ENCODE data around the gene PRPF6. TPM values are rescaled to one million over a fixed set of nuclear protein-coding genes. Genes with fewer than 3 reads are reported as not detected.
A peak's percentile ranks its signal among the peaks of the same experiment; 100 is the strongest.

Gene PRPF6
- total RNA-seq, 1 experiment from 2014 or later, result 74.2 TPM

- DNase-seq (ENCODE audit: low spot score), result no peak
Observed at GRCh38 chr20:64032706-64033624, 52.0 kb downstream of the PRPF6 start.

- DNase-seq (ENCODE audit: low spot score), result no peak
Observed at GRCh38 chr20:64033981-64034493, 53.1 kb downstream of the PRPF6 start.

DNA sequence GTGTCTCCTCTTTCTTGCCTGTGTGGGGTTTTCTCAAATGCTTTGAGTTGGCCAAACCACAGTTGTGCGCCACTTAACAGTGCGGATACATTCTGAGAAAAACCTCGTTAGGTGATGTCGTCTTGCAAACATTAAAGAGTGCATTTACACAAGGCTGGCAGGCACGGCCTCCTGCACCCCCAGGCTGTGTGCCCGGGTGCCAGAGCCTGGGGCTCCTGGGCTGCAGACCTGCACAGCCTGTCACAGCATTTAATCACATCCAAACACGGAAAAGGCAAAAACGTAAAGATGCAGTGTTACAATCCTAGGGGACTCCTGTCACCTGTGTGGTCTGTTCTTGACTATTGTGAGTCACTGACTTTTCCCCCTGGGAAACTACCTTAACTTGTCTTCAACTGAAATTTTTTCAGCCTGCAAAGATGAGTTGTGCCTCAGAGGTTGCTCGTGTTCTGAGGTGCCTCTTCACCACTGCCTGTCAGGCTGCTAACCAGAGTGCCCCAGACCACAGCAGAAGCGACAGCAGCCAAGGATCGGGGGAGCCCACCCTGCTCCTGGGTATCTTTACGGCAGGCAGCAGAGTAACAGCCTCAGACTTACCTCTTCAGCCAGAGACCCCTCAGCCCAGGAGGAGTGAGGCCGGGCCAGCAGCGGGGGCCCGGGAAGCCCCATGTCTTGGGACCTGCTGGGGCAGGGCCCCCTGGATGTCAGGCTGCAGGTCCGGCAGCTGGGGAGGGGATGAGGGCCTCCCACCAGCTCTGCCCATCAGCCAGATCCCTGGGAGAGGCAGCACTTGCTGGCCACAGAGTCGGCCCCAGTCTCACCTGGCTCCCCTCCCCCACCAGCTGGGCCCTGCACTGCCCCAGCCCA, 54.4 kb downstream of the PRPF6 start:
- DNase-seq (ENCODE audit: low spot score), result no peak

- DNase-seq (ENCODE audit: low spot score), result no peak
Observed at GRCh38 chr20:64035933-64036345, 55.0 kb downstream of the PRPF6 start, which contains the start of gene C20orf204. Gene C20orf204, plus strand, starts transcription at chr20:64036182. Its CDS starts 142 bp downstream, at chr20:64036324.

- no peak for DNase-seq (ENCODE audit: low spot score)
Observed at GRCh38 chr20:64036346-64037198, 55.6 kb downstream of the PRPF6 start.

GRCh38 chr20:64037199-64037497, 56.2 kb downstream of the PRPF6 start:
- no peak for DNase-seq (ENCODE audit: low spot score)

- no peak for DNase-seq (ENCODE audit: low spot score)
Observed at GRCh38 chr20:64037498-64038213, 56.7 kb downstream of the PRPF6 start.

DNA sequence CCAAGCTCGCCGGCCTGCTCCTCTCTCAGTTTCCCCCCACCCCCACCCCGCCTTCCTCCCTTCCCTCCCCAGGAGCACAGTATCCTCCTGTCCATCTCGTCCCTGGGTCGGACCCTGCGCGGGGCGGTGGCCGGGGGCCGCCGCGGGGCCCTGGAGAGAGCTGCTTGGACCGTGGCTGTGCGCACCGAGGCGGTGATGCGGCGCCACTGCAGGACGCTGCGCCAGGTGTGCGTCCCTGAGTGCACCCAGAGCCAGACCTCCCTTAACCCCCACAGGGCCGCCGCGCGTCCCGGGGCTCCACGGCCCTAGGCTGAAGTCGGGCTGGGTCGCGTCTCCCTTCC, 57.3 kb downstream of the PRPF6 start:
- DNase-seq (ENCODE audit: low spot score), result no peak

DNA sequence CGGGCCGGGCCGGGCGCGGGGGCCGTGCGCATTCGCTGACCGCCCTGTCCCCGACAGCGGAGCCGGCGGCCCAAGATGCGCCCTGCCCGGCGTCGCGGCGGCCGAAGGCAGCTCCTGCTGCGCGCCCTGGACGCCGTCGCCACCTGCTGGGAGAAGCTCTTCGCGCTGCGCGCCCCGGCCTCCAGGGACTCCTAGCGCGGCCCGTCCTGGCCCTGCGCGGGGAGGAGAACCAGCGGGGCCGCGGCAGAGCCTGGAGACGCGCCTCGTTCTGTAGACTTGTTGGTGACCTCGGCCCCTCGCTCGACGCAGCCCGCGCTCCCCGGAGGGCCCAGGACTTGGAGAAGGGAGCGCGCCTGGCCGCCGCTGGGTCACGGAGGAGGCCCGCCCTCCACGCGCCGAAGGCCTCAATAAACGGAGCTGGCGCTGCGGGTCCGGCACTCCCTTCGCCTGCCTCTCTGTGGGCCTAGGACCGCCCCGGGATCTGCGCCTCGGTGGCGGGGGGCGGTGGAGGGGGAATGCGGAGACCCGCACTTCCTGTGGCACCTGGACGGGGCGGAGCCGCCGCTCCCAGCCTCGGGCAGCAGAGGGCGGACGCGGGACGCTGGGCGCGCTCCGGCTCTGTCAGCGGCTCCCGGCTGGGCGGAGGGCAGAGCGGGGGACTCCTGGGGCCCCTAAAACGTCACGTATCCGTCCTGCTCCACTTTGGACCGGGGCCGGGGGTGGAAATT, 57.8 kb downstream of the PRPF6 start:
- DNase-seq (ENCODE audit: low spot score), result no peak

DNA sequence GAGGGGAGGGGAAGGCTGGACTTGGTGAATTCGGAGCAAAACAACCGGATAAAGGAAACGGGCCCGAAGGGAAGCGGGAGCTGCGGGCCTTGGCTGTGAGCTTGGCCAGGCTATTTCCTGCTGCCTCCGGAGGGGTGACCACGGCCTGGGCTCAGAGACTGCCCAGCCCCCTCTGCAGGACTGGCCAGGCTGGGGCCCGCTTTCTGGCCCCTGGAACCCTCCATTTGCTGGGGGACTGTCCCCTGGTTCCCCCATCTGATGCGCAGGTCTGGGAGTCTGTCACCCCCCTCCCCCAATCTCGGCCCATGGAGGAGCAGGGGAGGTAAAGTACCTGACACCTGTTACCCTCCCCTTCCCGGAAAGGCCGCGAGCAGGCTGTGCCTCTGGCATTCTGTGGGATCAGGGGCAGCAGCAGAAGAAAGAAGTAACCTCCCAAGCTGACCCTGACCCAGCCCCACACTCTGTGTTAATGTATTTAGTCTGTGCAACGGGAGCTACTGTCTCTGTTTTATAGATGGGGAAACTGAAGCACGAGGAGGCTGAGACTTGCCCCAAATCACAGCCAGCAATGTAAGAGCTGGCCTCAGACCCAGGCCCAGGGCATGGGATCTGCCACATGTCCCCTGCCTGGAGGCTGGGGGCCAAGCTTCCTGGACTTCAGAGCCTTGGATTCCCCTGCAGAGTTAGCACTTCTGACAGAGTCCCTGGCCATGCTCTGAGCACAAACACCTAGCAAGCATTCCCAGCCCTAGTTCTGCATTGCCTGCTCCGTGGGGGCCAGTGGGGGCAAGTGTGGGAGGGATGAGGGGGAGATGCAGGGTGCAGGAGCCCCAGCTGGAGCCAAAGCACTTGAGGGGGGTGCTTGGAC, 58.6 kb downstream of the PRPF6 start:
- DNase-seq (ENCODE audit: low spot score), result no peak

- no peak for DNase-seq (ENCODE audit: low spot score)
Observed at GRCh38 chr20:64040231-64041039, 59.5 kb downstream of the PRPF6 start.

DNA sequence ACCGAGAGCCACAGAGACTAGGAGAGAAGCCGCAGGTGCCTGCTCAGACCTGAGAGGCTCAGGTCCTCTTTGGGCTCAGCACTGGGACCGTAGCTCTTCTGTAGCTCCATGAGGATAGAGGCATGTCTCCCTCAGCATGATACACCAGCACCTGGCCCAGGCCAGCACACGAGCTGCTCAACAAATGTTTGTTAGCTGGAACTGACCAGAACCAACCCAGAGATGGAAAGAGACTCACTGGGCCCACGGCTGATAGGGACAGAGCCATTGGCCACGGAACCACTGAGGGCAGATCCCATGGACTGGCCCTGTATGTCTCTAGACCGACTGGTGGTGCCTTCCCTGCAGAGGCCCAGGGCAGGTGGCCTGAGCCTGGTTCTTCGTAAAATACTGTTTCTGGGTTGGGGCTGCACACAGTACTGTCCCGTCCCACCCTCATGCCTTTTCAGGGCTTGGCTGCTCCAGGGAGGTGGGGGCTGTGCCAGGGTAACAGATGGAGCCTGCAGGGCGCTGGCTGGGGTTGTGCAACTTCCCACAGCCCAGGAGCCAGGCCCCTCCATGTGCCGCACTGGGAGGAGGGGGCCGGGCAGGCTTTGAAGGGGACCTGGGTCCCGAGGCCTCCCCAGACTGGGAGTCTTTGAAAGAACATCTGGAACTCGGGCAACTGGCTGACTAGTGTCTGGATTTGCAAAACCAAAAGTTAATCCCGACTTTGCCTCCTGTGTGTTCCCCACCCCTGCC, 60.3 kb downstream of the PRPF6 start:
- DNase-seq (ENCODE audit: low spot score), result no peak

GRCh38 chr20:64041781-64042053, 60.8 kb downstream of the PRPF6 start:
- no peak for DNase-seq (ENCODE audit: low spot score)

DNA sequence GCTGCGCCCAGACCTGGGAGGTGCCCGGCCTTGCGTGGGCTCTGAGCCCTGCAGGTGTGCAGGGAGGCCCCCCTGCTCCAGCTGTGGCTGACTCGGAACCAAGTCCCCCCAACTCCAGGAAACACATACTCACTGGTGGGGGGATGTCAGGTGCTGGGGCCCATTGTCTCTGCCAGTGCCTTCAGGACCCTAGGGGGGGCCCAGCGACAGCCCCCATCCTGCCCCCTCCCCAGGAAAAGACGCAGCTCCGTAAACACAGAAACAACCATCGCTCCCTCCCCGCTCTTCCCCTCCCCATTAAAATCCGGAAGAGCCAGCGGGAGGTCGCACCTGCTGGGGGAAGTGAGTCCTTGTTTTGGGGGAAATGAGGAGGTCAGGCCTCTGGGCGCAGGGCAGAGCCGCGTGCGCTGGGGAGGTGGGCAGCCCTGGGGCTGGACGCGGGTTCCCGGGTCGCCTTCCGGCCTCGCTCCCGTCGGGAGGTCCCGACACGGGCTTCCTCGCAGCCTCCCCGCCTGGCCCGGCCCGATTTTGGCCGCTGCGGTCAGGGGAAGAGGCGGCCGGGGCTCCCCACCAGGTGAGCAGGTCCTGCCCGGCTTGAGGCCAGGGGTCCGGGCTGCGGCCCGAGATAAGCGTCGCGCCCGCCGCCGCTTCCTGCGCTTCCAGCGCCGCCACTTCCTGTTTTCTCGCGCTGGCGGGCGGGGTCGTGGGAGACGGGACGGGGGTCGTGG, 61.3 kb downstream of the PRPF6 start:
- DNase-seq (ENCODE audit: low spot score), result no peak

GRCh38 chr20:64043768-64044167, 62.8 kb downstream of the PRPF6 start:
- DNase-seq (ENCODE audit: low spot score), result no peak

- DNase-seq (ENCODE audit: low spot score), result peak; percentile 83
Observed at GRCh38 chr20:64044484-64045247, 63.7 kb downstream of the PRPF6 start.
